Natural killer cell (primary cell): ENCODE results near the gene TMEM259. TPM values are rescaled to one million over a fixed set of nuclear protein-coding genes. Genes with fewer than 3 reads are reported as not detected.

Source experiments
- ATAC-seq, 3 donors: fragments of 150-1000 bp in 2 of 3; fragments of 200-7000 bp in 1 of 3; cut with Tn5 transposase; 1 replicate in 1 of 3; 2 replicates in 2 of 3; pipeline ENCODE4 v1.10.0; 2021; ENCODE audit warnings: mild to moderate bottlenecking in 2 of 3, moderate library complexity in 2 of 3
- DNase-seq, 2 donors: peaks; one replicate each; pipeline versions ENCODE4 v3.0.0 to v3.0.0-alpha.2; 2013 to 2021; ENCODE audit warnings: mixed read lengths in 1 of 2
- H3K27ac ChIP-seq: one replicate; pipeline ENCODE4 v1.5.1; 2013; ENCODE audit warnings: mild to moderate bottlenecking, low read length
- H3K27me3 ChIP-seq: one replicate; pipeline ENCODE4 v1.6.1; 2013; ENCODE audit warnings: low read length; ENCODE audit not compliant: control insufficient read depth, insufficient read depth
- H3K36me3 ChIP-seq: one replicate; pipeline ENCODE4 v1.6.1; 2013; ENCODE audit warnings: low read length; ENCODE audit not compliant: control insufficient read depth, insufficient read depth
- H3K4me1 ChIP-seq: one replicate; pipeline ENCODE4 v1.6.1; 2013; ENCODE audit warnings: low read length; ENCODE audit not compliant: control insufficient read depth, insufficient read depth
- H3K4me3 ChIP-seq: one replicate; pipeline ENCODE4 v1.5.1; 2013; ENCODE audit warnings: low read length
- H3K9me3 ChIP-seq: one replicate; pipeline ENCODE4 v1.6.1; 2013; ENCODE audit warnings: low read length; ENCODE audit not compliant: control insufficient read depth, insufficient read depth
- H3K27ac Mint-ChIP-seq, 2 donors: one replicate each; pipeline ENCODE4 v1.8.0; 2022; ENCODE audit warnings: mild to moderate bottlenecking in 2 of 2, mixed read lengths in 2 of 2, moderate library complexity in 1 of 2
- H3K27me3 Mint-ChIP-seq, 2 donors: one replicate each; pipeline ENCODE4 v1.8.0; 2022; ENCODE audit warnings: low read depth in 2 of 2, mixed read lengths in 2 of 2
- H3K36me3 Mint-ChIP-seq: one replicate; pipeline ENCODE4 v1.8.0; 2022; ENCODE audit warnings: mixed read lengths
- H3K4me1 Mint-ChIP-seq, 2 donors: one replicate each; pipeline ENCODE4 v1.8.0; 2022; ENCODE audit warnings: mixed read lengths in 2 of 2
- H3K4me3 Mint-ChIP-seq: one replicate; pipeline ENCODE4 v1.8.0; 2022; ENCODE audit warnings: mild to moderate bottlenecking, moderate library complexity, mixed read lengths
- H3K9me3 Mint-ChIP-seq, 2 donors: one replicate each; pipeline ENCODE4 v1.8.0; 2022; ENCODE audit warnings: mixed read lengths in 2 of 2
- WGBS: methylation state at CpG from one replicate; pipeline ENCODE4 v1.1.7; 2013; ENCODE audit warnings: missing lambda C conversion rate; ENCODE audit not compliant: insufficient coverage; 5-methylcytosine and 5-hydroxymethylcytosine counted together
- intact Hi-C: fragments of 100-400 bp; cut with micrococcal nuclease; formaldehyde crosslinking; loops from one replicate; pipeline ENCODE4 v1.14.2; 2022
- total RNA-seq, 4 donors: library from RNA; stranded (reverse); fragments of 120-200 nt in 1 of 4; gene quantifications; one replicate each; pipeline versions ENCODE4 v1.2.3 to v1.2.4, GENCODE V29; 2013 to 2022
- TF ChIP-seq, protein P1 (sequence below): fragments of 200-600 bp; IDR thresholded peaks from one replicate; pipeline ENCODE4 v1.8.0; 2022; ENCODE audit warnings: antibody characterized with exemption

TMEM259 gene
- total RNA-seq, 3 donors from 2014 or later (not counting 1 experiment from before 2014, with no cell fraction given): 310 to 354 (median 317) TPM

DNA sequence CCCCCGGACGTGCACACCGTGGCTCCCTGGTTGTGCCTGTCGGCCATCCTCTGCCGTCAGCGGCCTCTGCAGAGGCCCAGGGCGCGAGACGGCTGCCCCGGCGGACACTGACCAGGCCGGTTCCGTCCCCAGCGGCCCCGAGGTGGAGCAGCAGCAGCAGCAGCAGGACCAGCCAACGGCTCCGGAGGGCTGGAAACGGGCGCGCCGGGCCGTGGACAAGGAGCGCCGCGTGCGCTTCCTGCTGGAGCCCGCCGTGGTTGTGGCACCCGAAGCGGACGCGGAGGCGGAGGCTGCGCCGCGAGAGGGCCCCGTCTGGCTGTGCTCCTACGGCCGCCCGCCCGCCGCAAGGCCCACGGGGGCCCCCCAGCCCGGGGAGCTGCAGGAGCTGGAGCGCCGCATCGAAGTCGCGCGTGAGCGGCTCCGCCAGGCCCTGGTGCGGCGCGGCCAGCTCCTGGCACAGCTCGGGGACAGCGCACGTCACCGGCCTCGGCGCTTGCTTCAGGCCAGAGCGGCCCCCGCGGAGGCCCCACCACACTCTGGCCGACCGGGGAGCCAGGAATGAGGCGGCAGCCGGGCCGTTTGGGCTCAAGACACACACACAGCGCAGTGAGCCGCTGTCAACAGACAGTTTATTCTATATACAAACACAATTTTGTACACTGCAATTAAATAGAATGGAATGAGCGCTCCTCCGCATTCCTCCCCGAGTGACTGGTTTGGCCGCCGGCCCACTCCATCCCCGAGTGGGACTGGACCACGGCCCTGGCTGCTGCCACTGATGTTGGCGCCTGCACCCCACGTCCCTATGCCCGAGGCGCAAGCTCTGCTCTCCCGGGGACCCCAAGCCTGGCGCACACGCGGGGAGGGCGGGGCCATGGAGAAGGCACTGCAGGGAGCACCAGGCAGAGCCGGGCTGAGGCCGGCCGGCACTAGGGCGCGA, 11.6 kb downstream of the TMEM259 start:
- H3K4me3 Mint-ChIP-seq: no peak overlapping the region
- Histone ChIP-seq H3K9me3 (no peaks in the 10 kb centered on the region), H3K27ac (no peak overlapping the region), H3K27me3 (no peaks in the 10 kb centered on the region), H3K4me3 (no peak overlapping the region), H3K36me3 (peaks cover 33% of the 10 kb centered on the region), H3K4me1 (no peaks in the 10 kb centered on the region)
- TF ChIP-seq, protein P1, sequence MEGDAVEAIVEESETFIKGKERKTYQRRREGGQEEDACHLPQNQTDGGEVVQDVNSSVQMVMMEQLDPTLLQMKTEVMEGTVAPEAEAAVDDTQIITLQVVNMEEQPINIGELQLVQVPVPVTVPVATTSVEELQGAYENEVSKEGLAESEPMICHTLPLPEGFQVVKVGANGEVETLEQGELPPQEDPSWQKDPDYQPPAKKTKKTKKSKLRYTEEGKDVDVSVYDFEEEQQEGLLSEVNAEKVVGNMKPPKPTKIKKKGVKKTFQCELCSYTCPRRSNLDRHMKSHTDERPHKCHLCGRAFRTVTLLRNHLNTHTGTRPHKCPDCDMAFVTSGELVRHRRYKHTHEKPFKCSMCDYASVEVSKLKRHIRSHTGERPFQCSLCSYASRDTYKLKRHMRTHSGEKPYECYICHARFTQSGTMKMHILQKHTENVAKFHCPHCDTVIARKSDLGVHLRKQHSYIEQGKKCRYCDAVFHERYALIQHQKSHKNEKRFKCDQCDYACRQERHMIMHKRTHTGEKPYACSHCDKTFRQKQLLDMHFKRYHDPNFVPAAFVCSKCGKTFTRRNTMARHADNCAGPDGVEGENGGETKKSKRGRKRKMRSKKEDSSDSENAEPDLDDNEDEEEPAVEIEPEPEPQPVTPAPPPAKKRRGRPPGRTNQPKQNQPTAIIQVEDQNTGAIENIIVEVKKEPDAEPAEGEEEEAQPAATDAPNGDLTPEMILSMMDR: no peak
- H3K36me3 Mint-ChIP-seq: no peaks in the 10 kb centered on the region
- peaks cover 0 to 4% of the 10 kb centered on the region in 2 donors for H3K4me1 Mint-ChIP-seq
- DNase-seq (no peak), ATAC-seq (no peak)
- no peaks in the 10 kb centered on the region for H3K9me3 Mint-ChIP-seq
- WGBS: 90% methylated on average over 90 of the region's 92 CpGs
- no peaks in the 10 kb centered on the region for H3K27me3 Mint-ChIP-seq
- no peak overlapping the region for H3K27ac Mint-ChIP-seq
- intact Hi-C loops: no loop called here

DNA sequence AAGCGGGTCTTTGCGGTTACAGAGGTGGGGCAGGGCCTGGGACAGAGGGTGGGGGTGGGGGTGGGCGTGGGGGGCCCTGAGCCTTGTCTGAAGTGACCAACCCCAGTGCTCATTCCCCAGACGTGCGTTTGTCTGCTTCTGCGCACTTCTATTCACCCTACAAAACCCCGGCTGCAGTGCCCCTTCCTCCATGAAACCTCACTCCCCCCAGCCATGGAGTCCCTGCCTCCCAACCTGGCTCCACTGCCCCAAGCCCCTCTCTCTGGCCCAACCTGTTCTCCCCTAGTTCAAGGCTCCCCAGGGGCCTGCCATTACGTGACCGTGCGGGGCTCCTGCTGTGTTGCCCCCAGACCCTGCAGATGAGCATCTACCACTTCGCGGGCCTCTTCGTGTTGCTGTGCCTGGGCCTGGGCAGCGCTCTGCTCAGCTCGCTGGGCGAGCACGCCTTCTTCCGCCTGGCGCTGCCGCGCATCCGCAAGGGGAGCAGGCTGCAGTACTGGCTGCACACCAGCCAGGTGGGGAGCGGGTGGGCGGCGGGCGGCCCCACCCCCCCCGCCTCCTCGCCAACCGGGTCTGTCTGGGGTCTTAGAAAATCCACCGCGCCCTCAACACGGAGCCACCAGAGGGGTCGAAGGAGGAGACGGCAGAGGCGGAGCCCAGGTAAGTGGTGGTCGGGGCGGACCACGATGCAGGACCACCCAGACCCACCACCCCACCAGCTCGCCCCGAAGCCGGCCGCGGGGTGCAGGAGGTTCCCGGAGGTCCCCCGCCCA, 12.5 kb downstream of the TMEM259 start:
- Histone ChIP-seq H3K36me3 (peaks cover 27% of the 10 kb centered on the region), H3K4me1 (no peaks in the 10 kb centered on the region), H3K4me3 (no peak overlapping the region), H3K27ac (no peak overlapping the region), H3K27me3 (no peaks in the 10 kb centered on the region), H3K9me3 (no peaks in the 10 kb centered on the region)
- DNase-seq: no peak
- H3K4me3 Mint-ChIP-seq: no peak overlapping the region
- H3K27me3 Mint-ChIP-seq: no peaks in the 10 kb centered on the region
- whole genome bisulfite sequencing: 93% methylated on average over 42 of the region's 45 CpGs
- no peak for ATAC-seq
- peaks cover 0 to 4% of the 10 kb centered on the region in 2 donors for H3K4me1 Mint-ChIP-seq
- no peak overlapping the region for H3K27ac Mint-ChIP-seq
- H3K9me3 Mint-ChIP-seq: no peaks in the 10 kb centered on the region
- no peaks in the 10 kb centered on the region for H3K36me3 Mint-ChIP-seq
- TF ChIP-seq, protein P1: no peak
- intact Hi-C loops: no loop called here

DNA sequence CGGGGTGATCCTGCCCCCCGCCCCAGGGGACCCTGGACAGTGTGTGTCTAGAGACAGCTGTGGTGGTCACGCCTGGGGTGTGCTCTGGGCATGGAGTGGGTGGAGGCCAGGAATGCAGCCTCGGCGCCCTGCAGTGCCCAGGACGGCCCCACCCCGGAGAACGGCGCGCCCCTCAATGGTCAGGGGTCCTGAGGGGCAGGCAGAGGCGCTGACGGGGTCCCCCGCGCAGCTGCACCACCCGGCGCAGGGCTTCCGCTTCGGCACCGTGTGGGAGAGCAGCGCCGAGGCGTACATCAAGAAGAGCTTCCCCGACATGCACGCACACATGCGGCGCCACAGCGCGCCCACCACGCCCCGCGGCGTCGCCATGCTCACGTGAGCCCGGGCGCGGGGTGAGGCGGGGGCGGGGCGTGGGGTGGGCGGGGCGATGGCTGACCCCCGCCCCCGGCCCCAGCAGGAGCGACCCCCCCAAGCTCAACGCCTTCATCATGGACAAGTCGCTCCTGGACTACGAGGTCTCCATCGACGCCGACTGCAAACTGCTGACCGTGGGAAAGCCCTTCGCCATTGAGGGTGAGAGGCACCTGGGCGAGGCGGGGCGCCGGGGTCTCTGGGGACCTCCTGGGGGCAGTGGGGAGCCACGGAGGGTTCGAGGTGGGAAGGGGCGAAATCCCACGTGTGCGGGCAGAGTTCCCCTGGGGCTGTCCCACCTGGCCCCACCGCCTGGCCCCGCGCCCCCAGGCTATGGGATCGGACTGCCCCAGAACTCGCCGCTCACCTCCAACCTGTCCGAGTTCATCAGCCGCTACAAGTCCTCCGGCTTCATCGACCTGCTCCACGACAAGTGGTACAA, 13.3 kb downstream of the TMEM259 start:
- Mint-ChIP-seq H3K9me3 (no peaks in the 10 kb centered on the region), H3K36me3 (no peaks in the 10 kb centered on the region), H3K4me3 (no peak overlapping the region), H3K27ac (peak overlapping the region in 1 of 2 donors; percentile 48), H3K4me1 (peaks cover 0 to 6% of the 10 kb centered on the region in 2 donors), H3K27me3 (peaks cover 2% of the 10 kb centered on the region in 2 donors)
- DNase-seq (no peak), ATAC-seq (no peak)
- Histone ChIP-seq H3K9me3 (no peaks in the 10 kb centered on the region), H3K27ac (no peak overlapping the region), H3K36me3 (peaks cover 20% of the 10 kb centered on the region), H3K27me3 (no peaks in the 10 kb centered on the region), H3K4me3 (no peak overlapping the region), H3K4me1 (no peaks in the 10 kb centered on the region)
- intact Hi-C loops: no loop called here
- 95% methylated on average over 73 of the region's 73 CpGs for WGBS
- TF ChIP-seq, protein P1: no peak
